Measurements from ENCODE around the gene SLFN12. TPM values are rescaled to one million over a fixed set of nuclear protein-coding genes. Genes with fewer than 3 reads are reported as not detected.

SLFN12 gene
- total RNA-seq, 4 donors from 2014 or later, result 10.3 to 16.3 (median 13.1) TPM

- Histone ChIP-seq H3K27me3 (no peaks in the 10 kb centered on the region), H3K4me3 (replicated peaks in 1 of 3) (peak overlapping the region in 2 of 3 donors; percentile 34 to 61), H3K4me1 (peaks cover 9 to 11% of the 10 kb centered on the region in 2 donors), H3K36me3 (no peaks in the 10 kb centered on the region), H3K9me3 (no peaks in the 10 kb centered on the region), H3K27ac (no peak overlapping the region)
- WGBS, 2 donors, result 9 to 21% methylated on average over 30 to 36 of the region's 36 CpGs
- TF ChIP-seq CTCF (IDR thresholded peaks at IDR 0.05) (no peak), POLR2A (IDR thresholded peaks at IDR 0.05) (no peak)
- DNase-seq, result peak; percentile 47 to 62
- intact Hi-C loops (cut with DNase I), result no loop called here
Observed at GRCh38 chr17:35449371-35449931, 17.2 kb upstream of the SLFN12 start.

DNA sequence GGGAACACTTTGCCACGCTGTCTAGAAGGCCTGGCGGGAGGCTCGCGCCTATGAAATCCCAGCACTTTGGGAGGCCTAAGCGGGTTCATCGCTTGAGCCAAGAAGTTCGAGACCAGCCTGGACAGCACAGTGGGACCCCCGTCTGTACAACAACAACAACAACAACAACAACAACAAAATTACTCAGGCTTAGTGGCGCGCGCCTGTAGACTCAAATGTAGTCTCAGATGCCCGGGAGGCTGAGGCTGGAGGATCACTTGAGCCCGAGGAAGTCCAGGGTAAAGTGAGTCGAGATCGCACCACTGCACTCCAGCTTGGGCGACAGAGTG, 16.6 kb upstream of the SLFN12 start:
- H3K36me3 ChIP-seq, result no peaks in the 10 kb centered on the region
- DNase-seq, result no peak
- intact Hi-C loops (cut with DNase I), result no loop called here
- peak overlapping the region in 2 of 3 donors; percentile 21 to 61 for H3K4me3 ChIP-seq (replicated peaks in 1 of 3)
- peak overlapping the region in 1 of 3 donors; percentile 84 for H3K27ac ChIP-seq
- no peak for TF ChIP-seq POLR2A (IDR thresholded peaks at IDR 0.05)
- TF ChIP-seq CTCF (IDR thresholded peaks at IDR 0.05), result no peak
- H3K9me3 ChIP-seq, result no peaks in the 10 kb centered on the region
- no peaks in the 10 kb centered on the region for H3K27me3 ChIP-seq
- peaks cover 9 to 11% of the 10 kb centered on the region in 2 donors for H3K4me1 ChIP-seq
- 14 to 19% methylated on average over 14 to 15 of the region's 16 CpGs for WGBS, 2 donors

DNA sequence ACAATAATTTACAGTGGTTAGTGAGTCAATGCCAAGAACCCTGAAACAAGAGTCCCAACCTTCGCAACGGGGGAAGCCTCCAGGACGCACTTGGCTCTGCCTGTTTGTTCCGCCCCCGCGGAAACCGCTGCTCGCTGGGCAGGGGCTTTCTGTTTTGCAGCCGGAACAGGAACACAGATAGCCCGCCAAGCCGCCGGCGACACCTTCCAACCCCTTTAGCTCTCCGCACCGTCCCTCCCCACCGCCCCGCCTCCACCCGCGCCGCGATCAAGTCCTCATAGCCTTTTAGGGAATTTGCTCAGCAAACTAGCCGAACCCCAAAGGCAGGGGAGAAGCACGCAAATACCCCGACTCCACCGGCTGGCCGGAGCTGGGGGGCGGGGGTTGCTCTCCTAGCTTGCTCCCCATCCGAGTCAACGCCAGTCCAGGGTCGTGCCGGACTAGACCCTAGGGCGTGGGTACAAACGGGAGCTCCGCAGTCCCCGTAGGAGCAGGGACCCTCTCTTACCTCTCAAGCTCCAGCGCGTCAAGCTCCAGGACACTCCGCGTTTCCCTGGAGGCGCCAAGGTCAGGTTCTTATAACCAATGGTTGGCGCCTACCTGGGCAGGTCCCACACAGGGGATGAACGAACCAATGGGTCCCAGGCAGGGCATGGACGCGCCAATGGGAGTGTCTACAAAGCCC, 16.1 kb upstream of the SLFN12 start, which contains the start of gene SLFN13:
SLFN13 (minus strand) TSS at position 553 of the 685 bp plus-strand sequence. CDS start 3,086 bp downstream, outside the sequence.
- Histone ChIP-seq H3K9me3 (no peaks in the 10 kb centered on the region), H3K27me3 (no peaks in the 10 kb centered on the region), H3K4me3 (replicated peaks in 1 of 3) (peak within 1 kb of the TSS; percentile 21 to 68 (median 61)), H3K27ac (peak within 1 kb of the TSS; percentile 46 to 84 (median 69)), H3K4me1 (peaks cover 9 to 11% of the 10 kb centered on the region in 2 donors), H3K36me3 (no peaks in the 10 kb centered on the region)
- intact Hi-C loops (cut with DNase I), result no loop called here
- WGBS, 2 donors, result 0% methylated on average over 17 to 32 of the region's 44 CpGs
- DNase-seq, result peak; percentile 91 to 95
- no peak for TF ChIP-seq CTCF (IDR thresholded peaks at IDR 0.05)
- peak in 1 of 2 donors; percentile 76 for TF ChIP-seq POLR2A (IDR thresholded peaks at IDR 0.05)

DNA sequence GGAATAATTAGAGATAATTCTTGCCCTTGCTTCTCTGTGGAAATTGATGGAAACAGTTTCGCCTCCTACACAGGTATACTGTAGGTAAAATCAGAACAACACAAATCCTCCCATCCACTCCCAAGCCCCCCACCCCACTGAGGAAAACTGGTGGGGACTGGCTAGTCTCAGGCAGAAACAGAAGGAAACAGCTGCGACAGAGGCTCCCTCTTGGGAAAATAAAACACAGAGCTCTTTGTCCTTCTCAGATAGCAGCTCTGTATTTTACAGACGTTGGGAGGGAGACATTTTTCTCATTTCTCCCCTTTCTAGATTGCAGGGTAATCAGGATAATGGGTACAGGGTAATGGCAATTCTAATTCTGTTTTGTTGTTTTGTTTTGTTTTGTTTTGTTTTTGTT, 15.2 kb upstream of the SLFN12 start:
- intact Hi-C loops (cut with DNase I), result no loop called here
- no peak for TF ChIP-seq CTCF (IDR thresholded peaks at IDR 0.05)
- no peak for TF ChIP-seq POLR2A (IDR thresholded peaks at IDR 0.05)
- WGBS, 2 donors, result 46 to 57% methylated on average over 3 of the region's 3 CpGs
- Histone ChIP-seq H3K27ac (peak overlapping the region in 1 of 3 donors; percentile 69), H3K4me1 (peaks cover 9 to 11% of the 10 kb centered on the region in 2 donors), H3K27me3 (no peaks in the 10 kb centered on the region), H3K36me3 (no peaks in the 10 kb centered on the region), H3K4me3 (replicated peaks in 1 of 3) (no peak overlapping the region), H3K9me3 (no peaks in the 10 kb centered on the region)
- no peak for DNase-seq

GRCh38 chr17:35438433-35438832, 6.1 kb upstream of the SLFN12 start:
- intact Hi-C loops (cut with DNase I), result no loop called here
- TF ChIP-seq POLR2A (IDR thresholded peaks at IDR 0.05) (no peak), CTCF (IDR thresholded peaks at IDR 0.05) (no peak)
- H3K4me1 ChIP-seq, result peaks cover 9% of the 10 kb centered on the region in 2 donors
- no peak overlapping the region for H3K27ac ChIP-seq
- no peaks in the 10 kb centered on the region for H3K9me3 ChIP-seq
- no peak overlapping the region for H3K4me3 ChIP-seq (replicated peaks in 1 of 3)
- no peaks in the 10 kb centered on the region for H3K27me3 ChIP-seq
- DNase-seq, result no peak
- H3K36me3 ChIP-seq, result no peaks in the 10 kb centered on the region
